VCaP (cell line): ENCODE measurements around the gene TMEM123.

Source experiments
- H3K27ac ChIP-seq: fragments of 450-650 bp; 2 replicates; pipeline ENCODE4 v1.5.1; 2017
- CTCF ChIP-seq: fragments of 450-650 bp; conservative IDR thresholded peaks from 2 replicates; pipeline ENCODE4 v1.5.1; 2017; ENCODE audit warnings: mild to moderate bottlenecking, moderate library complexity

The TMEM123 gene

GRCh38 chr11:102359372-102359771 is 93.2 kb downstream of the TMEM123 start:
- H3K27ac ChIP-seq, result no peak overlapping the region
- no peak for TF ChIP-seq CTCF

- H3K27ac ChIP-seq, result no peak overlapping the region
- TF ChIP-seq CTCF, result no peak
Observed at GRCh38 chr11:102357116-102357515, 95.4 kb downstream of the TMEM123 start.

GRCh38 chr11:102347462-102348370 is 104.8 kb downstream of the TMEM123 start:
- TF ChIP-seq CTCF, result no peak

GRCh38 chr11:102346748-102347461 is 105.7 kb downstream of the TMEM123 start, which contains the start of gene BIRC2:
BIRC2 (plus strand) TSS chr11:102347214; CDS start chr11:102349855, 2,641 bp downstream.
- TF ChIP-seq CTCF, result peak; percentile 93
- H3K27ac ChIP-seq, result peak within 1 kb of the TSS; percentile 95

More at GRCh38 chr11:102347462-102348370, 104.8 kb downstream of the TMEM123 start:
- H3K27ac ChIP-seq, result peak overlapping the region; percentile 95

GRCh38 chr11:102346456-102346747 is 106.2 kb downstream of the TMEM123 start:
- TF ChIP-seq CTCF, result no peak
- peak overlapping the region; percentile 95 for H3K27ac ChIP-seq
